HL-60 (cell line): ENCODE results near the gene DENND1C.
A peak's percentile ranks its signal among the peaks of the same experiment; 100 is the strongest.

Experiments used
- DNase-seq, 2 experiments: peaks; one replicate each; pipeline ENCODE4 v3.0.0-alpha.2; 2010 to 2020; ENCODE audit warnings: low read depth in 1 of 2, low spot score in 1 of 2
- H3K27ac ChIP-seq: fragments of 250-450 bp; sonication (Bioruptor Pico); replicated peaks from 2 replicates; pipeline ENCODE4 v1.5.1; 2020; ENCODE audit warnings: mild to moderate bottlenecking, moderate library complexity
- H3K27me3 ChIP-seq: fragments of 250-450 bp; sonication (Bioruptor Pico); 2 replicates; pipeline ENCODE4 v1.5.1; 2021; ENCODE audit warnings: mild to moderate bottlenecking, moderate library complexity; ENCODE audit not compliant: insufficient read depth, poor library complexity, severe bottlenecking
- H3K4me3 ChIP-seq: replicated peaks from 2 replicates; pipeline ENCODE4 v1.5.1; 2011; ENCODE audit warnings: mild to moderate bottlenecking, control low read depth, low read length; ENCODE audit not compliant: insufficient read depth
- GABPA ChIP-seq: IDR thresholded peaks from 2 replicates; pipeline ENCODE4 v1.6.1; 2012; ENCODE audit warnings: low read depth
- POLR2AphosphoS5 ChIP-seq: IDR thresholded peaks from 2 replicates; pipeline ENCODE4 v1.6.1; 2012; ENCODE audit warnings: low read depth
- REST ChIP-seq: IDR thresholded peaks from 2 replicates; pipeline ENCODE4 v1.6.1; 2012; ENCODE audit warnings: low read depth; ENCODE audit not compliant: insufficient replicate concordance
- SPI1 ChIP-seq: IDR thresholded peaks from 2 replicates; pipeline ENCODE4 v1.6.1; 2012; ENCODE audit warnings: low read depth, mild to moderate bottlenecking, borderline replicate concordance
- TF ChIP-seq, protein P1 (sequence below): IDR thresholded peaks from one replicate; pipeline ENCODE4 v1.5.1; 2011; ENCODE audit warnings: low read length, control low read depth, inconsistent platforms; ENCODE audit not compliant: insufficient read depth

Gene DENND1C

GRCh38 chr19:6518145-6518911, 36.7 kb upstream of the DENND1C start:
- no peak overlapping the region for H3K27ac ChIP-seq
- H3K27me3 ChIP-seq, result no peaks in the 10 kb centered on the region
- no peak overlapping the region for H3K4me3 ChIP-seq
- DNase-seq, result no peak
- no peak for TF ChIP-seq REST
- no peak for TF ChIP-seq GABPA
- TF ChIP-seq, protein P1, sequence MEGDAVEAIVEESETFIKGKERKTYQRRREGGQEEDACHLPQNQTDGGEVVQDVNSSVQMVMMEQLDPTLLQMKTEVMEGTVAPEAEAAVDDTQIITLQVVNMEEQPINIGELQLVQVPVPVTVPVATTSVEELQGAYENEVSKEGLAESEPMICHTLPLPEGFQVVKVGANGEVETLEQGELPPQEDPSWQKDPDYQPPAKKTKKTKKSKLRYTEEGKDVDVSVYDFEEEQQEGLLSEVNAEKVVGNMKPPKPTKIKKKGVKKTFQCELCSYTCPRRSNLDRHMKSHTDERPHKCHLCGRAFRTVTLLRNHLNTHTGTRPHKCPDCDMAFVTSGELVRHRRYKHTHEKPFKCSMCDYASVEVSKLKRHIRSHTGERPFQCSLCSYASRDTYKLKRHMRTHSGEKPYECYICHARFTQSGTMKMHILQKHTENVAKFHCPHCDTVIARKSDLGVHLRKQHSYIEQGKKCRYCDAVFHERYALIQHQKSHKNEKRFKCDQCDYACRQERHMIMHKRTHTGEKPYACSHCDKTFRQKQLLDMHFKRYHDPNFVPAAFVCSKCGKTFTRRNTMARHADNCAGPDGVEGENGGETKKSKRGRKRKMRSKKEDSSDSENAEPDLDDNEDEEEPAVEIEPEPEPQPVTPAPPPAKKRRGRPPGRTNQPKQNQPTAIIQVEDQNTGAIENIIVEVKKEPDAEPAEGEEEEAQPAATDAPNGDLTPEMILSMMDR, result no peak
- no peak for TF ChIP-seq SPI1
- TF ChIP-seq POLR2AphosphoS5, result no peak

- peak overlapping the region; percentile 31 for H3K27ac ChIP-seq
- peak in 1 of 2 experiments; percentile 88 for DNase-seq
- peak overlapping the region; percentile 68 for H3K4me3 ChIP-seq
Observed at GRCh38 chr19:6516659-6517291, 35.2 kb upstream of the DENND1C start.

More at GRCh38 chr19:6516659-6517291, 35.2 kb upstream of the DENND1C start:
- TF ChIP-seq, protein P1, result peak; percentile 68
- TF ChIP-seq SPI1 (no peak), REST (no peak), POLR2AphosphoS5 (no peak), GABPA (peak; percentile 55)
- H3K27me3 ChIP-seq, result no peaks in the 10 kb centered on the region
